GDM1 (cell line): ENCODE measurements around the gene ANTKMT.

ENCODE experiments used
- DNase-seq: peaks from one replicate; lab custom pipeline; 2025; lab: John Stamatoyannopoulos, UW

The ANTKMT gene

GRCh38 chr16:715477-716199, 5.3 kb upstream of the ANTKMT start:
- DNase-seq, result no peak

- DNase-seq, result no peak
Observed at GRCh38 chr16:716200-716568, 4.8 kb upstream of the ANTKMT start.

- DNase-seq, result no peak
Observed at GRCh38 chr16:716768-717325, 4.1 kb upstream of the ANTKMT start.

- no peak for DNase-seq
Observed at GRCh38 chr16:717450-718245, 3.3 kb upstream of the ANTKMT start.

GRCh38 chr16:718389-718788, 2.6 kb upstream of the ANTKMT start:
- no peak for DNase-seq

- DNase-seq, result no peak
Observed at GRCh38 chr16:718922-719321, 2.0 kb upstream of the ANTKMT start.

GRCh38 chr16:719815-720446, 1.0 kb upstream of the ANTKMT start:
- DNase-seq, result no peak

GRCh38 chr16:720447-720989, 428 bp upstream of the ANTKMT start:
- no peak for DNase-seq

- DNase-seq, result no peak
Observed at GRCh38 chr16:721765-722540, 1.0 kb downstream of the ANTKMT start.

GRCh38 chr16:722835-723633, 2.1 kb downstream of the ANTKMT start:
- DNase-seq, result no peak

GRCh38 chr16:723695-724094, 2.7 kb downstream of the ANTKMT start:
- DNase-seq, result no peak

- no peak for DNase-seq
Observed at GRCh38 chr16:724188-725040, 3.5 kb downstream of the ANTKMT start.

- DNase-seq, result no peak
Observed at GRCh38 chr16:725041-725376, 4.1 kb downstream of the ANTKMT start.

GRCh38 chr16:725463-726187, 4.7 kb downstream of the ANTKMT start:
- DNase-seq, result no peak

- no peak for DNase-seq
Observed at GRCh38 chr16:726188-726437, 5.2 kb downstream of the ANTKMT start.

GRCh38 chr16:726438-727290, 5.7 kb downstream of the ANTKMT start, which contains the start of the genes CCDC78 and HAGHL:
Gene CCDC78 (minus strand): TSS chr16:726443. CDS start chr16:726367, 76 bp downstream.
Gene HAGHL (plus strand): TSS chr16:727106. CDS start chr16:727510, 404 bp downstream.
- DNase-seq, result no peak

GRCh38 chr16:727291-727977, 6.5 kb downstream of the ANTKMT start:
- DNase-seq, result no peak
